D721Med (cell line): ENCODE data around the gene IRF8.

Experiments used
- DNase-seq: peaks from one replicate; pipeline ENCODE4 v3.0.0; 2011; ENCODE audit warnings: low spot score; ENCODE audit not compliant: insufficient read length
- FAIRE-seq: peaks from 2 replicates; lab custom pipeline; 2011; peaks lifted over from hg19 to GRCh38; lab: Jason Lieb, UNC
- CTCF ChIP-seq: IDR thresholded peaks from 2 replicates; pipeline ENCODE4 v1.5.1; 2012; ENCODE audit warnings: mild to moderate bottlenecking, control low read depth; ENCODE audit not compliant: insufficient read depth; ENCODE audit errors: missing control alignments

Gene IRF8

GRCh38 chr16:85960486-85961046 is 61.6 kb downstream of the IRF8 start:
- DNase-seq, result no peak
- TF ChIP-seq CTCF, result no peak
- FAIRE-seq, result no peak

GRCh38 chr16:85961988-85962915 is 63.3 kb downstream of the IRF8 start:
- no peak for DNase-seq
- TF ChIP-seq CTCF, result no peak
- no peak for FAIRE-seq

GRCh38 chr16:85963753-85964285 is 64.9 kb downstream of the IRF8 start:
- no peak for TF ChIP-seq CTCF
- DNase-seq (no peak), FAIRE-seq (no peak)

- no peak for DNase-seq
- no peak for TF ChIP-seq CTCF
- FAIRE-seq, result no peak
Measured at GRCh38 chr16:85965125-85965524, 66.2 kb downstream of the IRF8 start.

- FAIRE-seq (no peak), DNase-seq (no peak)
- no peak for TF ChIP-seq CTCF
Measured at GRCh38 chr16:85967111-85967510, 68.1 kb downstream of the IRF8 start.

- TF ChIP-seq CTCF, result no peak
- FAIRE-seq (no peak), DNase-seq (no peak)
Measured at GRCh38 chr16:85968041-85968920, 69.3 kb downstream of the IRF8 start.
